ENCODE data around the gene ACTR3C.

Gene ACTR3C

GRCh38 chr7:150340024-150340749 lies 16.8 kb upstream of the ACTR3C start:
- peaks cover 7% of the 10 kb centered on the region for H3K9me3 Mint-ChIP-seq
- H3K4me1 Mint-ChIP-seq = peaks cover 50% of the 10 kb centered on the region
- H3K4me3 Mint-ChIP-seq = peak overlapping the region; percentile 82 to 88 (median 82)
- no peak for TF ChIP-seq CTCF (IDR thresholded peaks at IDR 0.05; ENCODE audit: unreplicated experiment in 3 of 3)
- peak overlapping the region; percentile 23 to 55 (median 48) for H3K27ac Mint-ChIP-seq
- peaks cover 29% of the 10 kb centered on the region for H3K27me3 Mint-ChIP-seq (ENCODE audit: low read depth)
- H3K36me3 Mint-ChIP-seq (ENCODE audit: low read depth) = no peaks in the 10 kb centered on the region

GRCh38 chr7:150339409-150339809 lies 16.1 kb upstream of the ACTR3C start:
- H3K4me1 Mint-ChIP-seq = peaks cover 54% of the 10 kb centered on the region
- no peak for TF ChIP-seq CTCF (IDR thresholded peaks at IDR 0.05; ENCODE audit: unreplicated experiment in 3 of 3)
- peaks cover 29% of the 10 kb centered on the region for H3K27me3 Mint-ChIP-seq (ENCODE audit: low read depth)
- peaks cover 7% of the 10 kb centered on the region for H3K9me3 Mint-ChIP-seq
- no peaks in the 10 kb centered on the region for H3K36me3 Mint-ChIP-seq (ENCODE audit: low read depth)
- peak overlapping the region; percentile 23 to 55 (median 48) for H3K27ac Mint-ChIP-seq
- H3K4me3 Mint-ChIP-seq = peak overlapping the region; percentile 67 to 78 (median 72)

- H3K9me3 Mint-ChIP-seq = peaks cover under 1% of the 10 kb centered on the region
Observed at GRCh38 chr7:150338166-150338829, 15.0 kb upstream of the ACTR3C start.

GRCh38 chr7:150337659-150338081 lies 14.3 kb upstream of the ACTR3C start:
- no peak for TF ChIP-seq CTCF (IDR thresholded peaks at IDR 0.05; ENCODE audit: unreplicated experiment in 3 of 3)
- Mint-ChIP-seq H3K27me3 (ENCODE audit: low read depth) (peaks cover 22% of the 10 kb centered on the region), H3K4me3 (peak overlapping the region in 1 of 3 experiments; percentile 53), H3K9me3 (no peaks in the 10 kb centered on the region), H3K27ac (peak overlapping the region in 2 of 3 experiments; percentile 15 to 31), H3K36me3 (ENCODE audit: low read depth) (no peaks in the 10 kb centered on the region), H3K4me1 (peaks cover 54% of the 10 kb centered on the region)

More at GRCh38 chr7:150338166-150338829, 15.0 kb upstream of the ACTR3C start:
- H3K4me3 Mint-ChIP-seq = peak overlapping the region in 1 of 3 experiments; percentile 53
- H3K36me3 Mint-ChIP-seq (ENCODE audit: low read depth) = no peaks in the 10 kb centered on the region
- peaks cover 24% of the 10 kb centered on the region for H3K27me3 Mint-ChIP-seq (ENCODE audit: low read depth)
- peaks cover 54% of the 10 kb centered on the region for H3K4me1 Mint-ChIP-seq
- H3K27ac Mint-ChIP-seq = peak overlapping the region in 2 of 3 experiments; percentile 13 to 15
- no peak for TF ChIP-seq CTCF (IDR thresholded peaks at IDR 0.05; ENCODE audit: unreplicated experiment in 3 of 3)

GRCh38 chr7:150337179-150337578 lies 13.8 kb upstream of the ACTR3C start:
- H3K9me3 Mint-ChIP-seq = no peaks in the 10 kb centered on the region
- H3K4me1 Mint-ChIP-seq = peaks cover 51% of the 10 kb centered on the region
- no peak overlapping the region for H3K4me3 Mint-ChIP-seq
- H3K27me3 Mint-ChIP-seq (ENCODE audit: low read depth) = peaks cover 17% of the 10 kb centered on the region
- no peaks in the 10 kb centered on the region for H3K36me3 Mint-ChIP-seq (ENCODE audit: low read depth)
- no peak overlapping the region for H3K27ac Mint-ChIP-seq
- no peak for TF ChIP-seq CTCF (IDR thresholded peaks at IDR 0.05; ENCODE audit: unreplicated experiment in 3 of 3)
